Measurements from ENCODE around the gene SYN1.

GRCh38 chrX:47529548-47529947 lies 90.1 kb downstream of the SYN1 start:
- TF ChIP-seq CTCF (IDR thresholded peaks at IDR 0.05) (no peak), POLR2A (IDR thresholded peaks at IDR 0.05) (no peak), POLR2AphosphoS5 (IDR thresholded peaks at IDR 0.05) (no peak)
